ENCODE data around the gene CDIPT. TPM values are rescaled to one million over a fixed set of nuclear protein-coding genes. Genes with fewer than 3 reads are reported as not detected.

Gene CDIPT
- total RNA-seq, 1 donor from 2014 or later: 31.1 TPM

GRCh38 chr16:29825145-29826044 is 37.6 kb downstream of the CDIPT start:
- DNase-seq: no peak

- no peak for DNase-seq
Observed at GRCh38 chr16:29824589-29825144, 38.4 kb downstream of the CDIPT start.

GRCh38 chr16:29821643-29822115 is 41.3 kb downstream of the CDIPT start:
- no peak for DNase-seq

- no peak for DNase-seq
Observed at GRCh38 chr16:29820730-29821642, 42.0 kb downstream of the CDIPT start.

- peak; percentile 56 for DNase-seq
Observed at GRCh38 chr16:29820271-29820701, 42.7 kb downstream of the CDIPT start, which contains the start of gene MVP. MVP (plus strand) TSS chr16:29820462; CDS start chr16:29830550, 10,088 bp downstream.

- no peak for DNase-seq
Observed at GRCh38 chr16:29819506-29819905, 43.5 kb downstream of the CDIPT start.

- no peak for DNase-seq
Observed at GRCh38 chr16:29818082-29818481, 44.9 kb downstream of the CDIPT start.

- no peak for DNase-seq
Observed at GRCh38 chr16:29816694-29817441, 46.2 kb downstream of the CDIPT start.

GRCh38 chr16:29815793-29816693 is 47.0 kb downstream of the CDIPT start, which contains the start of gene PAGR1:
PAGR1 (plus strand) TSS chr16:29816152; CDS start chr16:29816526, 374 bp downstream.
- DNase-seq: peak; percentile 99

GRCh38 chr16:29815032-29815721 is 47.8 kb downstream of the CDIPT start:
- DNase-seq: no peak

GRCh38 chr16:29814592-29814991 is 48.4 kb downstream of the CDIPT start:
- DNase-seq: no peak

GRCh38 chr16:29813644-29814562 is 49.1 kb downstream of the CDIPT start:
- no peak for DNase-seq

- DNase-seq: no peak
Observed at GRCh38 chr16:29812754-29813643, 50.0 kb downstream of the CDIPT start.

- DNase-seq: peak; percentile 71
Observed at GRCh38 chr16:29811896-29812665, 50.9 kb downstream of the CDIPT start, which contains the start of gene PRRT2. PRRT2 (plus strand) TSS chr16:29812193; CDS start chr16:29813055, 862 bp downstream.

- DNase-seq: peak; percentile 77
Observed at GRCh38 chr16:29811170-29811895, 51.7 kb downstream of the CDIPT start.

GRCh38 chr16:29810699-29811169 is 52.3 kb downstream of the CDIPT start:
- DNase-seq: no peak
